ENCODE results near the gene TMEM184B. TPM values are rescaled to one million over a fixed set of nuclear protein-coding genes. Genes with fewer than 3 reads are reported as not detected.

TMEM184B gene
- total and polyA plus RNA-seq, 2 donors from 2014 or later, result 22.9 to 54.1 TPM

- no peaks in the 10 kb centered on the region for H3K27me3 ChIP-seq (ENCODE audit: control insufficient read depth, insufficient read depth, low read length)
- H3K9me3 ChIP-seq (ENCODE audit: control insufficient read depth in 2 of 3, insufficient read depth in 1 of 3, low read length in 3 of 3), result no peaks in the 10 kb centered on the region
- H3K4me1 ChIP-seq (ENCODE audit: control insufficient read depth in 2 of 3, insufficient read depth in 2 of 3, low read depth in 1 of 3, low read length in 3 of 3), result peaks cover 0 to 18% (median 0%) of the 10 kb centered on the region in 3 donors
- no peaks in the 10 kb centered on the region for H3K36me3 ChIP-seq (ENCODE audit: control insufficient read depth in 2 of 3, insufficient read depth in 3 of 3, low read length in 3 of 3)
- no peak for TF ChIP-seq CTCF (IDR thresholded peaks at IDR 0.05; ENCODE audit: borderline replicate concordance, extremely low read depth, insufficient read depth)
- FAIRE-seq (no peak), DNase-seq (peak in 2 of 5 donors; percentile 55 to 90)
- no peak overlapping the region for H3K9ac ChIP-seq (ENCODE audit: low read length in 3 of 3)
- no peak overlapping the region for H3K4me3 ChIP-seq (ENCODE audit: low read length in 3 of 3)
- intact Hi-C loops (cut with DNase I), result no loop called here
- H3K27ac ChIP-seq (ENCODE audit: low read depth in 2 of 2, low read length in 2 of 2), result peak overlapping the region; percentile 3 to 10
Observed at GRCh38 chr22:38205261-38206128, 67.3 kb downstream of the TMEM184B start.

GRCh38 chr22:38204784-38205183, 68.0 kb downstream of the TMEM184B start:
- Histone ChIP-seq H3K4me1 (ENCODE audit: control insufficient read depth in 2 of 3, insufficient read depth in 2 of 3, low read depth in 1 of 3, low read length in 3 of 3) (peaks cover 0 to 18% (median 0%) of the 10 kb centered on the region in 3 donors), H3K36me3 (ENCODE audit: control insufficient read depth in 2 of 3, insufficient read depth in 3 of 3, low read length in 3 of 3) (no peaks in the 10 kb centered on the region), H3K9ac (ENCODE audit: low read length in 3 of 3) (no peak overlapping the region), H3K27ac (ENCODE audit: low read depth in 2 of 2, low read length in 2 of 2) (peak overlapping the region in 1 of 2 donors; percentile 52), H3K4me3 (ENCODE audit: low read length in 3 of 3) (no peak overlapping the region), H3K9me3 (ENCODE audit: control insufficient read depth in 2 of 3, insufficient read depth in 1 of 3, low read length in 3 of 3) (no peaks in the 10 kb centered on the region), H3K27me3 (ENCODE audit: control insufficient read depth, insufficient read depth, low read length) (no peaks in the 10 kb centered on the region)
- no peak for DNase-seq
- FAIRE-seq, result no peak
- intact Hi-C loops (cut with DNase I), result no loop called here
- TF ChIP-seq CTCF (IDR thresholded peaks at IDR 0.05; ENCODE audit: borderline replicate concordance, extremely low read depth, insufficient read depth), result no peak

GRCh38 chr22:38203855-38204514, 68.8 kb downstream of the TMEM184B start:
- Histone ChIP-seq H3K9me3 (ENCODE audit: control insufficient read depth in 2 of 3, insufficient read depth in 1 of 3, low read length in 3 of 3) (no peaks in the 10 kb centered on the region), H3K27ac (ENCODE audit: low read depth in 2 of 2, low read length in 2 of 2) (peak overlapping the region in 1 of 2 donors; percentile 28), H3K9ac (ENCODE audit: low read length in 3 of 3) (peak overlapping the region in 2 of 3 donors; percentile 24 to 88), H3K27me3 (ENCODE audit: control insufficient read depth, insufficient read depth, low read length) (no peaks in the 10 kb centered on the region), H3K4me3 (ENCODE audit: low read length in 3 of 3) (peak overlapping the region in 2 of 3 donors; percentile 83 to 86), H3K36me3 (ENCODE audit: control insufficient read depth in 2 of 3, insufficient read depth in 3 of 3, low read length in 3 of 3) (no peaks in the 10 kb centered on the region), H3K4me1 (ENCODE audit: control insufficient read depth in 2 of 3, insufficient read depth in 2 of 3, low read depth in 1 of 3, low read length in 3 of 3) (peaks cover 0 to 18% (median 0%) of the 10 kb centered on the region in 3 donors)
- DNase-seq, result no peak
- TF ChIP-seq CTCF (IDR thresholded peaks at IDR 0.05; ENCODE audit: borderline replicate concordance, extremely low read depth, insufficient read depth), result no peak
- intact Hi-C loops (cut with DNase I), result no loop called here
- no peak for FAIRE-seq
